Stimulated activated naive B cell treated with anti-CD40 and anti-IgM and Interleukin-4, amounts not matched to agents 10 μg/mL and 1 μg/mL and 100 μg/mL, for 72 hours (primary cell): ENCODE results near the gene SLC9A5.

Source experiments
- ATAC-seq, 2 donors: fragments of 150-1000 bp; cut with Tn5 transposase; replicated peaks; 2 replicates each; pipeline ENCODE4 v1.10.0; 2021; ENCODE audit warnings: moderate library complexity in 1 of 2
- DNase-seq: peaks from one replicate; pipeline ENCODE4 v3.0.0; 2021
- H3K27ac Mint-ChIP-seq: one replicate; pipeline ENCODE4 v1.8.0; 2022; ENCODE audit warnings: mild to moderate bottlenecking, mixed read lengths
- H3K27me3 Mint-ChIP-seq, 2 donors: one replicate each; pipeline ENCODE4 v1.8.0; 2022; ENCODE audit warnings: mixed read lengths in 2 of 2
- H3K36me3 Mint-ChIP-seq, 2 donors: one replicate each; pipeline ENCODE4 v1.8.0; 2022; ENCODE audit warnings: mixed read lengths in 2 of 2, mild to moderate bottlenecking in 1 of 2
- H3K4me1 Mint-ChIP-seq, 2 donors: one replicate each; pipeline ENCODE4 v1.8.0; 2022; ENCODE audit warnings: mixed read lengths in 2 of 2, mild to moderate bottlenecking in 1 of 2
- H3K4me3 Mint-ChIP-seq, 2 donors: one replicate each; pipeline ENCODE4 v1.8.0; 2022; ENCODE audit warnings: mild to moderate bottlenecking in 2 of 2, mixed read lengths in 2 of 2, moderate library complexity in 1 of 2
- H3K9me3 Mint-ChIP-seq, 2 donors: one replicate each; pipeline ENCODE4 v1.8.0; 2022; ENCODE audit warnings: mixed read lengths in 2 of 2, mild to moderate bottlenecking in 1 of 2

Gene SLC9A5

GRCh38 chr16:67283039-67283825 is 34.5 kb downstream of the SLC9A5 start:
- H3K4me1 Mint-ChIP-seq = peaks cover 5 to 6% of the 10 kb centered on the region in 2 donors
- no peak overlapping the region for H3K27ac Mint-ChIP-seq
- H3K36me3 Mint-ChIP-seq = no peaks in the 10 kb centered on the region
- DNase-seq = no peak
- no peaks in the 10 kb centered on the region for H3K9me3 Mint-ChIP-seq
- H3K27me3 Mint-ChIP-seq = no peaks in the 10 kb centered on the region
- no peak overlapping the region for H3K4me3 Mint-ChIP-seq
- ATAC-seq = no peak

GRCh38 chr16:67283826-67284555 is 35.2 kb downstream of the SLC9A5 start:
- Mint-ChIP-seq H3K4me1 (no peaks in the 10 kb centered on the region), H3K27me3 (no peaks in the 10 kb centered on the region), H3K27ac (no peak overlapping the region), H3K9me3 (no peaks in the 10 kb centered on the region), H3K36me3 (no peaks in the 10 kb centered on the region), H3K4me3 (no peak overlapping the region)
- no peak for DNase-seq
- ATAC-seq = no peak

DNA sequence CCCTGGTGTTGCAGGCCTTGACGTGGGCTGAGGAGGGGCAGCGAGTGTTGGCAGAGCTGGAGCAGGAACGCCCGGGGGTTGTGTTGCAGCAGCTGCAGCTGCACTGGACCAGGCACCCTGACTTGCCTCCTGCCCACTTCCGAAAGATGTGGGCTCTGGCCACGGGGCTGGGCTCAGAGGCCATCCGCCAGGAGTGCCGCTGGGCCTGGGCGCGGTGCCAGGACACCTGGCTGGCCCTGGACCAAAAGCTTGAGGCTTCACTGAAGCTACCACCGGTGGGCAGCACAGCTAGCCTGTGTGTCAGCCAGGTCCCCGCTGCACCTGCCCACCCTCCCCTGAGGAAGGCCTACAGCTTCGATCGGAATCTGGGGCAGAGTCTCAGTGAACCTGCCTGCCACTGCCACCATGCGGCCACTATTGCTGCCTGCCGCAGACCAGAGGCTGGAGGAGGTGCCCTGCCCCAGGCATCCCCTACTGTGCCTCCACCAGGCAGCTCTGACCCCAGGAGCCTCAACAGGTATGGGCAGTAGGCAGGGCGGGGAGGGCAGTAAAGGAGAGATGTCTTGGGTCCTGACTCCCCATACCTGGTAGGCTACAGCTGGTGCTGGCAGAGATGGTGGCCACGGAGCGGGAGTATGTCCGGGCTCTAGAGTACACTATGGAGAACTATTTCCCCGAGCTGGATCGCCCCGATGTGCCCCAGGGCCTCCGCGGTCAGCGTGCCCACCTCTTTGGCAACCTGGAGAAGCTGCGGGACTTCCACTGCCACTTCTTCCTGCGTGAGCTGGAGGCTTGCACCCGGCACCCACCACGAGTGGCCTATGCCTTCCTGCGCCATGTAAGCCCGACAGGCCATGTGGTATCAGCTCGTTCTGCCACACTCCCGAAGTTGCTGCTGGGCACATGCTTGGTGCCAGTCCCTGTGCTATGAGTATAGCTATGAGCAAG is 36.2 kb downstream of the SLC9A5 start:
- H3K36me3 Mint-ChIP-seq = no peaks in the 10 kb centered on the region
- no peaks in the 10 kb centered on the region for H3K27me3 Mint-ChIP-seq
- no peak for DNase-seq
- H3K4me3 Mint-ChIP-seq = no peak overlapping the region
- no peak for ATAC-seq
- no peaks in the 10 kb centered on the region for H3K9me3 Mint-ChIP-seq
- H3K27ac Mint-ChIP-seq = no peak overlapping the region
- no peaks in the 10 kb centered on the region for H3K4me1 Mint-ChIP-seq

- Mint-ChIP-seq H3K36me3 (no peaks in the 10 kb centered on the region), H3K4me3 (no peak overlapping the region), H3K27ac (no peak overlapping the region), H3K27me3 (no peaks in the 10 kb centered on the region), H3K4me1 (no peaks in the 10 kb centered on the region), H3K9me3 (no peaks in the 10 kb centered on the region)
- ATAC-seq = no peak
- DNase-seq = no peak
Observed at GRCh38 chr16:67286441-67287235, 37.9 kb downstream of the SLC9A5 start.

GRCh38 chr16:67287960-67288359 is 39.2 kb downstream of the SLC9A5 start:
- Mint-ChIP-seq H3K9me3 (no peaks in the 10 kb centered on the region), H3K36me3 (no peaks in the 10 kb centered on the region), H3K27ac (no peak overlapping the region), H3K4me3 (no peak overlapping the region), H3K27me3 (no peaks in the 10 kb centered on the region), H3K4me1 (no peaks in the 10 kb centered on the region)
- DNase-seq (no peak), ATAC-seq (no peak)

GRCh38 chr16:67291461-67291860 is 42.7 kb downstream of the SLC9A5 start:
- no peak for ATAC-seq
- Mint-ChIP-seq H3K36me3 (no peaks in the 10 kb centered on the region), H3K4me1 (no peaks in the 10 kb centered on the region), H3K27me3 (peaks cover 3 to 4% of the 10 kb centered on the region in 2 donors), H3K9me3 (no peaks in the 10 kb centered on the region), H3K4me3 (no peak overlapping the region), H3K27ac (no peak overlapping the region)
- DNase-seq = no peak

- H3K4me3 Mint-ChIP-seq = no peak overlapping the region
- H3K27ac Mint-ChIP-seq = no peak overlapping the region
- no peak for ATAC-seq
- peaks cover 5 to 10% of the 10 kb centered on the region in 2 donors for H3K27me3 Mint-ChIP-seq
- no peak for DNase-seq
- H3K4me1 Mint-ChIP-seq = no peaks in the 10 kb centered on the region
- no peaks in the 10 kb centered on the region for H3K36me3 Mint-ChIP-seq
- H3K9me3 Mint-ChIP-seq = no peaks in the 10 kb centered on the region
Observed at GRCh38 chr16:67294171-67294757, 45.5 kb downstream of the SLC9A5 start.

- Mint-ChIP-seq H3K27ac (no peak overlapping the region), H3K27me3 (peaks cover 5 to 10% of the 10 kb centered on the region in 2 donors), H3K36me3 (no peaks in the 10 kb centered on the region), H3K4me1 (no peaks in the 10 kb centered on the region), H3K9me3 (no peaks in the 10 kb centered on the region), H3K4me3 (no peak overlapping the region)
- DNase-seq = no peak
- ATAC-seq = no peak
Observed at GRCh38 chr16:67294938-67295361, 46.2 kb downstream of the SLC9A5 start.

- H3K4me3 Mint-ChIP-seq = no peak overlapping the region
- no peaks in the 10 kb centered on the region for H3K36me3 Mint-ChIP-seq
- no peaks in the 10 kb centered on the region for H3K9me3 Mint-ChIP-seq
- DNase-seq (no peak), ATAC-seq (no peak)
- H3K4me1 Mint-ChIP-seq = no peaks in the 10 kb centered on the region
- H3K27ac Mint-ChIP-seq = no peak overlapping the region
- H3K27me3 Mint-ChIP-seq = peaks cover 5 to 10% of the 10 kb centered on the region in 2 donors
Observed at GRCh38 chr16:67296420-67296819, 47.6 kb downstream of the SLC9A5 start.

GRCh38 chr16:67298277-67298676 is 49.5 kb downstream of the SLC9A5 start:
- Mint-ChIP-seq H3K36me3 (no peaks in the 10 kb centered on the region), H3K9me3 (no peaks in the 10 kb centered on the region), H3K27me3 (peaks cover 5 to 10% of the 10 kb centered on the region in 2 donors), H3K4me3 (no peak overlapping the region), H3K27ac (no peak overlapping the region), H3K4me1 (no peaks in the 10 kb centered on the region)
- ATAC-seq (no peak), DNase-seq (no peak)

GRCh38 chr16:67299269-67299668 is 50.5 kb downstream of the SLC9A5 start:
- Mint-ChIP-seq H3K4me3 (no peak overlapping the region), H3K27ac (no peak overlapping the region), H3K9me3 (no peaks in the 10 kb centered on the region), H3K36me3 (no peaks in the 10 kb centered on the region), H3K4me1 (no peaks in the 10 kb centered on the region), H3K27me3 (peaks cover 5 to 10% of the 10 kb centered on the region in 2 donors)
- ATAC-seq (no peak), DNase-seq (no peak)

GRCh38 chr16:67301080-67301782 is 52.5 kb downstream of the SLC9A5 start:
- Mint-ChIP-seq H3K27ac (no peak overlapping the region), H3K4me1 (peaks cover 0 to 3% of the 10 kb centered on the region in 2 donors), H3K4me3 (no peak overlapping the region), H3K9me3 (no peaks in the 10 kb centered on the region), H3K36me3 (no peaks in the 10 kb centered on the region), H3K27me3 (peaks cover 8 to 9% of the 10 kb centered on the region in 2 donors)
- DNase-seq (no peak), ATAC-seq (no peak)

- Mint-ChIP-seq H3K4me3 (no peak overlapping the region), H3K27me3 (peaks cover 5 to 7% of the 10 kb centered on the region in 2 donors), H3K9me3 (no peaks in the 10 kb centered on the region), H3K4me1 (peaks cover 0 to 3% of the 10 kb centered on the region in 2 donors), H3K27ac (no peak overlapping the region), H3K36me3 (no peaks in the 10 kb centered on the region)
- DNase-seq (no peak), ATAC-seq (no peak)
Observed at GRCh38 chr16:67302076-67302475, 53.3 kb downstream of the SLC9A5 start.
